GM18951 (cell line): Measurements from ENCODE around the gene CPXCR1.
"Not testable (repeated sequence)": the region's sequence is repeated elsewhere in the genome, so short reads cannot be mapped to it uniquely, and the experiment has no call there.

Experiments used
- POLR2A ChIP-seq: IDR thresholded peaks from 4 replicates; pipeline ENCODE4 v1.6.1; 2011; ENCODE audit warnings: mild to moderate bottlenecking; ENCODE audit not compliant: insufficient read length, insufficient read depth; ENCODE audit errors: extremely low read depth
- in situ Hi-C: fragments of 300-500 bp; cut with MboI; formaldehyde crosslinking; loops from one replicate; pipeline ENCODE4 v1.12.0; 2022; ENCODE audit warnings: low sequenced_read_pairs, mixed read lengths, inconsistent platforms; ENCODE audit not compliant: unreplicated experiment

Gene CPXCR1

DNA sequence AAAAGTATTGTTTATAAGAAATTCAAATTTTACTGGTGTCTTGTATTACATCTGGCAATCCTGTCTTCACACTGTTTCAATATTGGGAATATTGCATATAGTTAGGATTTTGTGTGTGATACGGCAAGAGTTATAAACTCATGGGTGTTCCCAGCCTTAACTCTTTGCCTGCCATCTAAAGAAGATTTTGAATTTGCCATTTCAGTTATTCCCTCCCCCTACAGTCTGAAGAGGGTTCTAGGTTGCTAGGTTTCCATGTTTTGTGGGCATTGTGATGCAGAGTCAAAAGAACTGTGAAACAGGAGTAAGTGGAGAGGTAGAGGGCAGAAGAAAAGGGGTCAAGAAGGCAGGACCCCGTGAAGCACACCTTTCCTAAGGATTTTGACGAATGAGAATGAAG lies at the start of gene CPXCR1:
Gene CPXCR1 (plus strand): TSS at position 301 of the 400 bp plus-strand sequence. CDS start 6,190 bp downstream, outside the sequence.
- in situ Hi-C loops, result no loop called here
- no peak for TF ChIP-seq POLR2A

DNA sequence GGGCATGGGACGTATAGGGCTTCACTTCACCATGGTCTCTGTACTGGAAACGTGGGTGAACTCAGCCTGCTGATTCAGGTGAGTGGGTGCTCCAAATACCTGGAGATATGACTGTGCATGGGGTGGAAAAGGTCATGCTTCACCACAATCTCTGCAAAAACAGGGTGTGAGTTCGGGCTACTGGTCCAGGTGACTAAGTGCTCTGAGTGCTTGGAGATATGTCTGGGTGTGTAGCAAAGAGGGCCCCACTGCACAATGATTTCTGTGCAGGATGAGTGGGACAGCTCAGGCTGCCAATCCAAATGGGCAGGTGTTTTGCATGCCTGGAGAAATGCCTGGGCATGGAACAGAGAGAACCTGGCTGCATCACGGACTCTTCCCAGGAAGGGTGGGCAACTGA lies 11.2 kb upstream of the CPXCR1 start:
- in situ Hi-C loops, result no loop called here
- TF ChIP-seq POLR2A, result no peak

DNA sequence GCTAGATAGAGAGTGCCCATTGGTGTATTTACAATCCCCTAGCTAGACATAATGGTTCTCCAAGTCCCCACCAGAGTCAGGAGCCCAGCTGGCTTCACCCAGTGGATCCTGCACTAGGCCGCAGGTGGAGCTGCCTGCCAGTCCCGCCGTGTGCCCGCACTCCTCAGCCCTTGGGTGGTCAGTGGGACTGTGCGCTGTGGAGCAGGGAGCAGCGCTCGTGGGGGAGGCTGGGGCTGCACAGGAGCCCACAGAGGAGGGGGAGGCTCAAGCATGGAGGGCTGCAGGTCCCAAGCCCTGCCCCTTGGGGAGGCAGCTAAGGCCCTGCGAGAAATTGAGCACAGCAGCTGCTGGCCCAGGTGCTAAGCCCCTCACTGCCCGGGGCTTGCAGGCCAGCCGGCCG lies 810 bp upstream of the CPXCR1 start:
- in situ Hi-C loops, result not testable (repeated sequence)

DNA sequence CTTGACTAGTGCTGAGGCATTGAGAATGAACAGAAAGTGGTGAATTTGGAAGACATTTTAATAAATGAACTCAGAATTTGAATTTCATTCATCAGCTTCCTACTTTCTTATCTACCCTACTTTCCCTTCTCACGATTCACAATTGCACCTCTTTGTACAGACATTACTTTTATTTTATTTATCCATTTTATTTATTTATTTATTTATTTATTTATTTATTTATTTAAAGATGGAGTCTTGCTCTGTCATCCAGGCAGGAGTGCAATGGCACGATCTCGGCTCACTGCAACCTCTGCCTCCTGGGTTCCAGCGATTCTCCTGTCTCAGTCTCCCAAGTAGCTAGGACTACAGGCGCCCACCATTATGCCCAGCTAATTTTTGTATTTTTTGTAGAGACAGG lies 5.3 kb downstream of the CPXCR1 start:
- in situ Hi-C loops, result not testable (repeated sequence)

DNA sequence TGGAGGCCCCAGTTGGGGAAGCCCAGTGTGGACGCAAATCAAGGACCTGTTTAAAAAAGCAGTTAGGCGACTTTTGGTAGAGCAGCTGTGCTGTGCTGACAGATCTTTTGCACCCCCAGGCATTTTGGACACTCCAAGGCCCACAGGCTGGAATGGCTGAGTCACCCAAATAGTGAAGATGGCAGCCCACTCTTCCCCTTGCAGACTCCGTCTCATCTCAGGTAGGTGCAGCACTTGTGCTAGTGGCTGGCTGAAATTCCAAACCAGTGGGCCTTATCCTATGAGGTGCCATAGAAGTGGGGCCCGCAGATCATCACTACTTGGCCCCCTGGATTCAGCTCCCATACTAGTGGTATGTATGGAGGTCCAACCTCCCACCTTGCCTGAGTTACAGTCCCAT lies 42.8 kb downstream of the CPXCR1 start:
- no peak for TF ChIP-seq POLR2A
- in situ Hi-C loops, result no loop called here
